Sigmoid colon (tissue), 7 donors: ENCODE measurements around the gene TRIP13. TPM values are rescaled to one million over a fixed set of nuclear protein-coding genes. Genes with fewer than 3 reads are reported as not detected.

ENCODE experiments used
- DNase-seq: peaks from one replicate; pipeline ENCODE4 v3.0.0-alpha.2; 2019
- H3K27ac ChIP-seq, 4 donors: fragments of 200-600 bp; sonication (generic); one replicate each; pipeline ENCODE4 v1.5.1; 2016 to 2019; ENCODE audit warnings: mild to moderate bottlenecking in 1 of 4
- H3K27me3 ChIP-seq, 3 donors: fragments of 200-600 bp; sonication (generic); one replicate each; pipeline ENCODE4 v1.5.1; 2019; ENCODE audit warnings: mild to moderate bottlenecking in 1 of 3
- H3K36me3 ChIP-seq, 4 donors: fragments of 200-600 bp; sonication (generic); one replicate each; pipeline ENCODE4 v1.5.1; 2016 to 2019
- H3K4me1 ChIP-seq, 4 donors: fragments of 200-600 bp; sonication (generic); one replicate each; pipeline ENCODE4 v1.5.1; 2017 to 2019
- H3K4me3 ChIP-seq, 4 donors: fragments of 200-600 bp; sonication (generic); one replicate each; pipeline ENCODE4 v1.5.1; 2017 to 2019; ENCODE audit warnings: mild to moderate bottlenecking in 2 of 4, moderate library complexity in 1 of 4
- H3K9me3 ChIP-seq, 4 donors: fragments of 200-600 bp in 3 of 4; sonication (generic) in 3 of 4; one replicate each; pipeline versions ENCODE4 v1.5.1 to v1.6.1; 2013 to 2019
- EP300 ChIP-seq, 4 donors: sonication (generic); formaldehyde crosslinking; IDR thresholded peaks; one replicate each; pipeline ENCODE4 v1.6.1; 2017; ENCODE audit warnings: antibody characterized with exemption in 4 of 4
- POLR2A ChIP-seq, 2 donors: fragments of 450-650 bp; IDR thresholded peaks; one replicate each; pipeline ENCODE4 v1.6.1; 2016; ENCODE audit warnings: antibody characterized with exemption in 2 of 2, mild to moderate bottlenecking in 2 of 2, moderate library complexity in 2 of 2
- POLR2AphosphoS5 ChIP-seq, 4 donors: sonication (generic); formaldehyde crosslinking; IDR thresholded peaks; one replicate each; pipeline ENCODE4 v1.6.1; 2017; ENCODE audit warnings: antibody characterized with exemption in 4 of 4
- WGBS, 2 donors: extraction: QIAGEN DNeasy Blood & Tissue Kit; methylation state at CpG; one replicate each; pipeline ENCODE4 v1.1.7; 2013; 5-methylcytosine and 5-hydroxymethylcytosine counted together
- intact Hi-C: fragments of 100-400 bp; cut with DNase I; formaldehyde crosslinking; loops from one replicate; pipeline ENCODE4 v1.15.1; 2023
- polyA plus RNA-seq, 3 donors: library from polyadenylated mRNA; stranded (reverse); fragments of 200-250 nt; gene quantifications; one replicate each; pipeline ENCODE4 v1.2.3, GENCODE V29; 2013
- total RNA-seq, 4 donors: library from RNA; depleted of rRNA; stranded (reverse); fragments of >200 nt; gene quantifications; one replicate each; pipeline ENCODE4 v1.1.0, GENCODE V29; 2016
- TF ChIP-seq, protein P1 (sequence below), 4 experiments: fragments of 450-650 bp in 3 of 4; fragments of 200-600 bp in 1 of 4; IDR thresholded peaks; one replicate each; pipeline ENCODE4 v1.5.1; 2016 to 2019; ENCODE audit warnings: antibody characterized with exemption in 4 of 4, mild to moderate bottlenecking in 3 of 4, moderate library complexity in 2 of 4
- donor health status: healthy with polysubstance abuse.
- donor health status: Bipolar disorder and iron deficiency.
- donor health status: healthy.

The TRIP13 gene
- total and polyA plus RNA-seq, 7 donors: 0.16 to 7.7 (median 1.0) TPM; not detected in 1

- WGBS, 2 donors: 87 to 92% methylated on average over 13 of the region's 13 CpGs
- intact Hi-C loops: no loop called here
These were observed 7.2 kb upstream of the TRIP13 start for GRCh38 chr5:885529-885928.

DNA sequence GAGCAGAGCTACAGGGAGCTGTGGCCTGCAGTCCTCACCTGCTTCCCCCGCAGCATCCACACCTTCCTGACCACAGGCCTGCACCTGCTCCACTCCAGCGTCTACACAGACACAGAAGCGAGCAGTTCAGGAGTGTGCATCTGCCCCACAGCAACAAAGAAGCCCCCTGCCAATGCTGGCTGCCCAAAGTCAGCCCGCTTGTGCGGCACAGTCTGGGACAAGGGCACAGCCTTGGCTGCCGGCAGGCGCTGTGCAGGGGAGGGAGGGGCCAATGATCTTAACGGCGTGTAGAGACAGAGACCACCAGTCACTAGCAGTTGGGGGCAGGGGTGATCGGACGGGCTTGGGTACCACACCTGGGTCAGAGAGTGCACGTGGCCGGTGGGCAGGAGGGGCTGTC is 6.6 kb upstream of the TRIP13 start:
- intact Hi-C loops: no loop called here
- Histone ChIP-seq H3K9me3 (no peaks in the 10 kb centered on the region), H3K4me1 (peaks cover 0 to 6% (median 3%) of the 10 kb centered on the region in 4 donors), H3K4me3 (no peak overlapping the region), H3K27me3 (no peaks in the 10 kb centered on the region), H3K36me3 (peaks cover 43 to 100% (median 78%) of the 10 kb centered on the region in 4 donors), H3K27ac (no peak overlapping the region)
- TF ChIP-seq POLR2A (IDR thresholded peaks at IDR 0.05): no peak
- TF ChIP-seq, protein P1, sequence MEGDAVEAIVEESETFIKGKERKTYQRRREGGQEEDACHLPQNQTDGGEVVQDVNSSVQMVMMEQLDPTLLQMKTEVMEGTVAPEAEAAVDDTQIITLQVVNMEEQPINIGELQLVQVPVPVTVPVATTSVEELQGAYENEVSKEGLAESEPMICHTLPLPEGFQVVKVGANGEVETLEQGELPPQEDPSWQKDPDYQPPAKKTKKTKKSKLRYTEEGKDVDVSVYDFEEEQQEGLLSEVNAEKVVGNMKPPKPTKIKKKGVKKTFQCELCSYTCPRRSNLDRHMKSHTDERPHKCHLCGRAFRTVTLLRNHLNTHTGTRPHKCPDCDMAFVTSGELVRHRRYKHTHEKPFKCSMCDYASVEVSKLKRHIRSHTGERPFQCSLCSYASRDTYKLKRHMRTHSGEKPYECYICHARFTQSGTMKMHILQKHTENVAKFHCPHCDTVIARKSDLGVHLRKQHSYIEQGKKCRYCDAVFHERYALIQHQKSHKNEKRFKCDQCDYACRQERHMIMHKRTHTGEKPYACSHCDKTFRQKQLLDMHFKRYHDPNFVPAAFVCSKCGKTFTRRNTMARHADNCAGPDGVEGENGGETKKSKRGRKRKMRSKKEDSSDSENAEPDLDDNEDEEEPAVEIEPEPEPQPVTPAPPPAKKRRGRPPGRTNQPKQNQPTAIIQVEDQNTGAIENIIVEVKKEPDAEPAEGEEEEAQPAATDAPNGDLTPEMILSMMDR (IDR thresholded peaks at IDR 0.05): no peak
- no peak for TF ChIP-seq EP300 (IDR thresholded peaks at IDR 0.05)
- TF ChIP-seq POLR2AphosphoS5 (IDR thresholded peaks at IDR 0.05): no peak
- no peak for DNase-seq
- 93 to 94% methylated on average over 13 of the region's 13 CpGs for WGBS, 2 donors

More at GRCh38 chr5:885529-885928, 7.2 kb upstream of the TRIP13 start:
- Histone ChIP-seq H3K27me3 (no peaks in the 10 kb centered on the region), H3K27ac (no peak overlapping the region), H3K4me1 (peaks cover 0 to under 1% (median 0%) of the 10 kb centered on the region in 4 donors), H3K36me3 (peaks cover 47 to 100% (median 79%) of the 10 kb centered on the region in 4 donors), H3K4me3 (no peak overlapping the region), H3K9me3 (no peaks in the 10 kb centered on the region)
- DNase-seq: peak; percentile 59
- TF ChIP-seq, protein P1 (IDR thresholded peaks at IDR 0.05): no peak
- TF ChIP-seq POLR2A (IDR thresholded peaks at IDR 0.05): no peak
- no peak for TF ChIP-seq EP300 (IDR thresholded peaks at IDR 0.05)
- no peak for TF ChIP-seq POLR2AphosphoS5 (IDR thresholded peaks at IDR 0.05)

DNA sequence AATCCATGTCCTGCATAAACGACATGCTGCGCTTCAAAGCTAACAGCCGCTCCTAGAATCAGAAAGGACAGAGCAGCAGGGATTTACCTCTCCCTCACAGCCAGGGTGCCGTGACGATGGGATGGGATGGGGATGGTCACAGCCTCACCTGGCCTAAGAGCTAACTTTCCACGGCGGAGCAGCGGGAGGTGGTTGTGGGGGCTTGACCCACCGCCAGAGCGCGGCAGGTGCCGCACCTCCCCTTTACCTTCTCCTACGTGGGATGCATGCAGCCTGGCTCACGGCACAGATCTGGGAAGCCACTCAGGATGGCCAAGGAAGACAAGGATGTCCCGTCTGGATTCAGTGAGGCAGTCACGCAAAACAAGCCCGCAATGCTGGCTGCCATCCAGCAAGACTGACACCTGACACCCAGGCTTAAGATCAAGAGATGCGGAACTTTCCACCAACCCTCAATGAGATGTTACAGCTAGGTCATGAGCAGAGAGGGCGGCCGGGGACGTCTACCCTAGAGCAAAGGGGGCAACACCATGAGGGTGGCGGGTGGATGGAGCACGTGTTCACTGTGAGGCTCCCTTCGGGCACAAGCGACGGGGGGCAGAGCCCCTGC is 5.9 kb upstream of the TRIP13 start:
- Histone ChIP-seq H3K9me3 (no peaks in the 10 kb centered on the region), H3K27ac (no peak overlapping the region), H3K36me3 (peaks cover 35 to 96% (median 70%) of the 10 kb centered on the region in 4 donors), H3K4me1 (peaks cover 0 to 14% (median 11%) of the 10 kb centered on the region in 4 donors), H3K4me3 (no peak overlapping the region), H3K27me3 (no peaks in the 10 kb centered on the region)
- DNase-seq: peak; percentile 63
- intact Hi-C loops: no loop called here
- TF ChIP-seq, protein P1 (IDR thresholded peaks at IDR 0.05): no peak
- TF ChIP-seq EP300 (IDR thresholded peaks at IDR 0.05) (no peak), POLR2AphosphoS5 (IDR thresholded peaks at IDR 0.05) (no peak), POLR2A (IDR thresholded peaks at IDR 0.05) (no peak)
- WGBS, 2 donors: 94 to 95% methylated on average over 26 of the region's 26 CpGs

DNA sequence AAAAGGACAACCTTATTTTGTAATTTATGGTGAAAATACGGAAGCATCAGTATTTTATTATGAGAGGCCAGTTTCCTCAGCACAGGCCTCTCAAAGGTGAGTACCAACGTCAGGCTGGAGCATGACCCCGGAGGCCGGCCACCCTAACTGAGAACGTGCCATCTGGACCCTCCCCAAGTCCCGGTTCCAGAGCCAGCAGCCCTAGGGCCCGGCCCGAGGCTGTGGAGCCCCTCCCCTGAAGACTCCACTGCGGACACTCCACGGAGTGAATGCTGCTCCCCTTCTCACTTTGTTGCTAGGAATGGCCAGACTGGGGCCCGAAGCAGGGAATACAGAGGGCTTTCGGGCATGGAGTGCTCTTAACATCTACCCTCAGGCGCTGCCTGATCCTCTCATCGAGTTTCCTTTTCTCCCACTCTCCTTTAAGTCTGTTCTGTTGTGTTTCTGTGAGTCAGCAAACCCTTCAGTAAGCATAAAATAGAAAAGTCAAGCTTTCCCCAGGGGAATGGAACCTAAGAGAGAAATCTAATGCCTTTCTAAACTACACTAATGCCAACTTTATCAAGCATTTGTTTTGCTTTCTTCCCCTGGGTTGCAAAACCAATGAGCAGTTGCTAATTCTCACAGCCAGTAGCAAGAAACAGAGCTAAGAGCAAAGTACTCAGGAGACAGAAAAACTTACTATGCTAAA is 4.6 kb upstream of the TRIP13 start:
- Histone ChIP-seq H3K27me3 (no peaks in the 10 kb centered on the region), H3K4me3 (no peak overlapping the region), H3K9me3 (no peaks in the 10 kb centered on the region), H3K4me1 (peaks cover 0 to 22% (median 17%) of the 10 kb centered on the region in 4 donors), H3K27ac (no peak overlapping the region), H3K36me3 (peaks cover 32 to 83% (median 62%) of the 10 kb centered on the region in 4 donors)
- 92 to 94% methylated on average over 14 of the region's 14 CpGs for WGBS, 2 donors
- DNase-seq: no peak
- TF ChIP-seq EP300 (IDR thresholded peaks at IDR 0.05): no peak
- intact Hi-C loops: no loop called here

DNA sequence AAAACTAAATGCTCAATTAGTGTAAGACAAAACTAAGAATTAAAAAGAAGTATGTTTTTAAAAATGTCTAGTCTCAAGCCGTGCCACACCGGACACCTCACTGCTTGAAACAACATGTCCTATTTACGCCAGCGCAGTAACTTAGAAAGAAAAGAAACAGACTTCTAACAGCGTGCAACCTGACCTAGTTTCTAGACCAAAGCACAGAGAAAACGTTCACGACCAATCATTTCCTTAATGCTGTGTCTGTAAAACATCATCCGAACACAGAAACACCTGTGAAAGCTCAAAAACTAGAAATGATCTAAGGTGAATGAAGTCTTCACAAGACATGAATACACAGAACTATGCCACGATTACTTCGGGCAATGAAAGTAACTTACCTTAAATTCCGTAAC is 4.0 kb upstream of the TRIP13 start:
- no peaks in the 10 kb centered on the region for H3K27me3 ChIP-seq
- H3K4me3 ChIP-seq: no peak overlapping the region
- TF ChIP-seq EP300 (IDR thresholded peaks at IDR 0.05): no peak
- TF ChIP-seq, protein P1 (IDR thresholded peaks at IDR 0.05): no peak
- no peak for TF ChIP-seq POLR2A (IDR thresholded peaks at IDR 0.05)
- no peak for TF ChIP-seq POLR2AphosphoS5 (IDR thresholded peaks at IDR 0.05)
- no peak overlapping the region for H3K27ac ChIP-seq
- H3K4me1 ChIP-seq: peaks cover 0 to 26% (median 21%) of the 10 kb centered on the region in 4 donors
- H3K9me3 ChIP-seq: no peaks in the 10 kb centered on the region
- no peak for DNase-seq
- H3K36me3 ChIP-seq: peaks cover 28 to 78% (median 57%) of the 10 kb centered on the region in 4 donors
- intact Hi-C loops: no loop called here
- WGBS, 2 donors: 91 to 95% methylated on average over 11 of the region's 11 CpGs
